ENCODE data around the gene KRTAP20-1.

The KRTAP20-1 gene

DNA sequence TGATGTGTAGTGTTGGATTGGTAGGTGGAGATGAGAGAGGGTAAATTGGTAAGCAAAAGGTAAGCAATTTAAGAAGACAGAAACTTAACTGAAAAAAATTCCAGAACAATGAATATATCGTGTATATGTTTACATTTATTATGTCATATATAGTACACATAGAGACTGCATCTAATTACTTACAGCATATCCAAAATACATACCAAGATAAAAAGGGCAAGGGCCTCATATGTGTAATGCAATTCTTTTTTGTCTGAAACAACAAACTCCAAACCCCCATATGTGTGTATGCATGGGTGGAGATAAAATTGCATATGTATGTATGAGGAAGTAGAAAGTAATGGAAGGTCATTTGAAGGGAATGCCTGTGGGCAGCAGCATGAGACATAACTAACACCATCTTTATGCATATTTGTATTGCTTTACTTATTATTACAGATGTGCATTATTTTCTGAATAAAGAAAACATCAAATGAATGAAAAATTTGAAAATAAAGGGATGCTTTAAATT is 30.7 kb downstream of the KRTAP20-1 start:
- DNase-seq (ENCODE audit: low read depth): no peak

DNA sequence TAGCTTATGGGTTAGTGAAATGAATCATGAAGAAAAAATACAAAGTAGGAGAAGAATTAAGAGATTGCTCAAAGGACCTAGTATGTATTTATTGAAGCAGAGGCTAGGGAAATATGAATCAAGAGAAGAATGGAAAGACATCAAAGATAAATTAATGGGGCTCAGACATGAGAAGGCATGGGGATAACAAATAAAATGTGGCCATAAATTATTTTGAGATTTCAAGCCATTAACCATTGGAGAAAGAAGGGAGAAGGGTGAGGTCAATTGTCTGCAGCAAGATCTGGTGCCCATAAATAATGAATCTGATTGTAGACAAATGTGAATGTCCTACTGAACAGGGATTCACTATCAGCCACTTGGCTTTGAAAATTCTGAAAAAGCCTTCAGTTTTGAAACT is 36.7 kb downstream of the KRTAP20-1 start:
- no peak for DNase-seq (ENCODE audit: low read depth)
